Skeletal muscle tissue (tissue), 4 donors: ENCODE measurements around the gene PTPRG. TPM values are rescaled to one million over a fixed set of nuclear protein-coding genes. Genes with fewer than 3 reads are reported as not detected.

Experiments used
- H3K27ac ChIP-seq: one replicate; pipeline ENCODE4 v1.7.0; 2013; ENCODE audit warnings: mild to moderate bottlenecking, low read depth, low read length, inconsistent platforms
- H3K27me3 ChIP-seq, 3 donors: one replicate each; pipeline ENCODE4 v1.7.0; 2013; ENCODE audit warnings: low read length in 3 of 3; ENCODE audit not compliant: control insufficient read depth in 3 of 3, insufficient read depth in 3 of 3
- H3K36me3 ChIP-seq, 3 donors: one replicate each; pipeline ENCODE4 v1.7.0; 2013; ENCODE audit warnings: low read length in 3 of 3; ENCODE audit not compliant: control insufficient read depth in 3 of 3, insufficient read depth in 3 of 3
- H3K4me1 ChIP-seq, 3 donors: one replicate each; pipeline ENCODE4 v1.7.0; 2013; ENCODE audit warnings: low read length in 3 of 3, mild to moderate bottlenecking in 3 of 3; ENCODE audit not compliant: control insufficient read depth in 3 of 3, insufficient read depth in 3 of 3
- H3K4me3 ChIP-seq, 3 donors: one replicate each; pipeline ENCODE4 v1.7.0; 2013; ENCODE audit warnings: low read length in 3 of 3
- H3K9ac ChIP-seq, 3 donors: one replicate each; pipeline ENCODE4 v1.7.0; 2013; ENCODE audit warnings: low read length in 3 of 3, mild to moderate bottlenecking in 3 of 3, moderate library complexity in 2 of 3, low read depth in 1 of 3
- H3K9me3 ChIP-seq, 3 donors: one replicate each; pipeline ENCODE4 v1.7.0; 2013; ENCODE audit warnings: low read length in 3 of 3; ENCODE audit not compliant: control insufficient read depth in 3 of 3
- total RNA-seq: library from RNA; depleted of rRNA; stranded (reverse); fragments of >200 nt; gene quantifications from one replicate; pipeline ENCODE4 v1.2.3, GENCODE V29; 2014
- donor health status: Osteomylitis.

The PTPRG gene
- total RNA-seq, 1 donor from 2014 or later = 48.5 TPM

DNA sequence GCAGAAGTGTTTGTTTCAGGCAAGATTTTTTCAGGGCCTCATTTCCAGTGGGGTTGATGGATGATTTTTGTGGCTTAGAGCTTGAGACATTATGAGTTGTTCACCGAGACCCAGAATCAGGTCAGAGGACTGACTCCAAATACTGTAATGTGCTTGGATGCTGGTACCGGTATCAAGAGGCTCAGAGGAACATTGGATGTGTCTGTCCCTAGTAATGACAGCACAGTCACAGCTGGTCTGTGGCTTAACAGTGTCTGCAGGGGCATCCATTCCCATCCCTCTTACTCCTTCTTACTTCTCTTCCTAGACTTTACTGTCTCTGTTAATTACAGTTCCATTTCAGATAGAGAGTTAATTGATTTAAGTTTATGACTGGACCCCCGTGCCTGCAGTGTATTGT is 107.8 kb downstream of the PTPRG start:
- Histone ChIP-seq H3K9me3 (no peaks in the 10 kb centered on the region), H3K27me3 (no peaks in the 10 kb centered on the region), H3K4me3 (peak overlapping the region in 1 of 3 donors; percentile 18), H3K27ac (no peak overlapping the region), H3K4me1 (peaks cover 8 to 20% (median 19%) of the 10 kb centered on the region in 3 donors), H3K9ac (no peak overlapping the region), H3K36me3 (no peaks in the 10 kb centered on the region)

DNA sequence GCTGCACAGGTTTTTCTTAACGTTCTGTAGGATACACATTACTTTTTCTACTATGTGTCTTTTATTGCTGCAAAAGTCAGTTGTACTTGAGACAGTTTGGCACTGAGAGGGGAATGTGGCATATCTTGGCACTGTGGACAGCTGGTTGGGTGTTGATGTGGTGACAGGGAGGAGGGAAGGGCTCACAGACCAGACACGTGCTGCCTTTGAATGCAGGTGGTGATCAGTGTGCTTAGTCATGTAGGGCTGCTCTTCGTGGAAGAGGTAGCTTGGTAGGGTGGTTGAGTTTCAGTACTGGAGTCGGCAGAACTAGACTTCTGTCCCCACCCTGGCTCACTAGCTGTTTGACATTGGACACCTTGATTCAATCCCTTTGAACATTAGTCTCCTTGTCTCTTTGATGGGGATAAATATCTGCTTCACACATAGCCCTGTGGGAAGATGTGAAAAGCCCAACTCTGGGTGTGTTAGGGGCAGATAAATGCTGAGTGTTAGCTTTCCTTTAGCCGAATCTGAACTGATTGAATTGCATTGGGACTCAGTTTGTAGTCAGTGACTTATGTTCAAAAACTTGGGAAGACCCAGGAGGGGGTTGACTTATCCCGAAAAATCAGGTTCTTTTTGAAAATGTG is 108.4 kb downstream of the PTPRG start:
- no peak overlapping the region for H3K9ac ChIP-seq
- H3K9me3 ChIP-seq = no peaks in the 10 kb centered on the region
- no peaks in the 10 kb centered on the region for H3K27me3 ChIP-seq
- no peaks in the 10 kb centered on the region for H3K36me3 ChIP-seq
- H3K4me3 ChIP-seq = peak overlapping the region in 2 of 3 donors; percentile 18 to 36
- H3K4me1 ChIP-seq = peaks cover 8 to 20% (median 19%) of the 10 kb centered on the region in 3 donors
- H3K27ac ChIP-seq = peak overlapping the region; percentile 7

DNA sequence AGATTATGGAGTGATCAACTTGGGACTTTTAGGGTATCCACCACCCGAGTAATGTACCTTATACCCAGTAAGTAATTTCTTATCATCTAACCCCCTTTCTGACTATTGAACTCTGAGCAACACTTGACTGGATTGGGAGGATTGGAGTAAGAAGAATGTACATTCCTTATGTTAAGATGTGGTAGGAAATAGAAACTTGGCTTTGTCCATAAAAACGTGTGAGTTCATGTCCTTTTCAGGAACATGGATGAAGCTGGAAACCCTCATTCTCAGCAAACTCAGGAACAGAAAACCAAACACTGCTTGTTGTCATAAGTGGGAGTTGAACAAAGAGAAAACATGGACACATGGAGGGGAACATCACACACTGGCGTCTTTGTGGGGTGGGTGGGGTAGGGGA is 112.3 kb downstream of the PTPRG start:
- Histone ChIP-seq H3K4me1 (peaks cover 5 to 13% (median 12%) of the 10 kb centered on the region in 3 donors), H3K9me3 (no peaks in the 10 kb centered on the region), H3K4me3 (no peak overlapping the region), H3K9ac (no peak overlapping the region), H3K27ac (no peak overlapping the region), H3K27me3 (no peaks in the 10 kb centered on the region), H3K36me3 (no peaks in the 10 kb centered on the region)

DNA sequence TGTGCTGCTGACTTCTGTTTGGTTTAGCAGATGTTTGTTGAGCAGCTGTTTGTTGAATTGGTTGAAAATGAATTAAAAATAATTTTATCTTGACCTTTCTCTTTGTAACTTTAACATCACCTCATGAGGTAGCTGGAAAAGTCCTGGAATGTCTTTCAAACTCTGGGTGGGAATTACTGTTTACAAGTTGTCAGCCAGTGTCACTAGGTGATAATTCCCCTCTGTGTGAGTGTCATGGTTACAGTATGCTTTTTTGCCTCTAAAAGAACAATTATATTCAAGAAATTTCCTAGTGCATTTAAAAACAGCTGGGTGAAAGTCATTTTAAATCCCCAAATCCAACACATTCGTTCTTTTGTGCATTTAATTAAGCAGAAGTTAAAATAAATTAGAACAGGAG is 113.2 kb downstream of the PTPRG start:
- Histone ChIP-seq H3K36me3 (no peaks in the 10 kb centered on the region), H3K9me3 (no peaks in the 10 kb centered on the region), H3K27me3 (no peaks in the 10 kb centered on the region), H3K4me1 (peaks cover 3 to 7% (median 4%) of the 10 kb centered on the region in 3 donors), H3K27ac (no peak overlapping the region), H3K4me3 (no peak overlapping the region), H3K9ac (no peak overlapping the region)

DNA sequence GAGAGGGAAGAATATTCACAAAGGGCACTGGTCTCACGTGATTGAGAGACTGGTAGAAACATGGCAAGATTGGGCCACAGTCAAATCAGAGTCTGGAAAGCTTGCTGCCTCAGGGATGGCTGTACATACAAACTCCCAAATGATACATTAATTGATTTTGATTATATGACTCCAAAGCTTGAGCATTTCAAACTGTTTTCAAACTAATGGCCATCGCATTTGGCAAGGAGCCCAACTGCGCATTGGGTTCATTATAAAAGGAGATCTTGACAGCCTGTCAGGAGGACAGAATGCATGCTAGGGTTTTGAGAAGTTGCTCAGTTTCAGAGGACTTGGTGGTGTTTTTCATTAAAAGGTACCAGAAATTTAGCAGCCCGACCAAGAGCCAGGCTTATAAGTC is 117.7 kb downstream of the PTPRG start:
- Histone ChIP-seq H3K36me3 (no peaks in the 10 kb centered on the region), H3K4me1 (peaks cover 2 to 8% (median 3%) of the 10 kb centered on the region in 3 donors), H3K9me3 (no peaks in the 10 kb centered on the region), H3K27me3 (no peaks in the 10 kb centered on the region), H3K9ac (no peak overlapping the region), H3K27ac (no peak overlapping the region), H3K4me3 (no peak overlapping the region)

DNA sequence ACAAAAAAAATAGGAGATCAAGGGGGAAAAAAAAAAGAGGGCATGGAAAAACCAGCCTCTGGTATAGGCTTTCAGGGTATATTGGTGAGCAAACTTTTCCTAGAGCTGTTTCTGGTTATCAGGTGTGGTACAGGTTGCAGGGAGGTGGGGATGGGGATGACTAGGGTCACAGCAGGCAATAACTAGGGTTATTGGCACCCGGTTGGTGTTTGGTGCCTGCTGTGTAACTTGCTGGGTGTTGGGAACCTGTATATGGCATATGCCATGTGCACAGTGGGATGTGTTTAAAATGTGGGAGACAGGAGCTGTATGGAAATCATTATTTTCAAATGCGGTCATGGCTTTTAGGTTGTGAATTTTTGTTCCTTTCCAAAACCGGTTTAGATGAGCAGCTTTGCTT is 119.2 kb downstream of the PTPRG start:
- Histone ChIP-seq H3K27me3 (no peaks in the 10 kb centered on the region), H3K9ac (no peak overlapping the region), H3K27ac (no peak overlapping the region), H3K4me1 (peaks cover 16 to 19% (median 17%) of the 10 kb centered on the region in 3 donors), H3K9me3 (no peaks in the 10 kb centered on the region), H3K36me3 (no peaks in the 10 kb centered on the region), H3K4me3 (no peak overlapping the region)

DNA sequence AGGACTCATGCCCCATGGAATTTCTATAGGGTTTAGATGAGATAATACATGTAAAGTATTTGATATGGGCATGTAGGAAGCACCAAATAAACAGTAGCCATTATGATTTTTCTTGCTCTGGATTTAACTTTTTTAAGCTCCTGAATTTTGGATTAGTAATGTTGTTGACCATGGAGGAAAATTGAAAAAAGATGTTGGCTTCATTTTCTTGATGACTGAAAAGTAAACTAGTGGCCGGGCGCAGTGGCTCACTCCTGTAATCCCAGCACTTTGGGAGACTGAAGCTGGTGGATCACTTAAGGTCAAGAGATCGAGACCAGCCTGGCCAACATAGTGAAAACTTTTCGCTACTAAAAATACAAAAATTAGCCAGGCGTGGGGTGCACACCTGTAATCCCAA is 120.3 kb downstream of the PTPRG start:
- H3K27me3 ChIP-seq = no peaks in the 10 kb centered on the region
- peaks cover 21 to 27% (median 21%) of the 10 kb centered on the region in 3 donors for H3K4me1 ChIP-seq
- H3K27ac ChIP-seq = no peak overlapping the region

DNA sequence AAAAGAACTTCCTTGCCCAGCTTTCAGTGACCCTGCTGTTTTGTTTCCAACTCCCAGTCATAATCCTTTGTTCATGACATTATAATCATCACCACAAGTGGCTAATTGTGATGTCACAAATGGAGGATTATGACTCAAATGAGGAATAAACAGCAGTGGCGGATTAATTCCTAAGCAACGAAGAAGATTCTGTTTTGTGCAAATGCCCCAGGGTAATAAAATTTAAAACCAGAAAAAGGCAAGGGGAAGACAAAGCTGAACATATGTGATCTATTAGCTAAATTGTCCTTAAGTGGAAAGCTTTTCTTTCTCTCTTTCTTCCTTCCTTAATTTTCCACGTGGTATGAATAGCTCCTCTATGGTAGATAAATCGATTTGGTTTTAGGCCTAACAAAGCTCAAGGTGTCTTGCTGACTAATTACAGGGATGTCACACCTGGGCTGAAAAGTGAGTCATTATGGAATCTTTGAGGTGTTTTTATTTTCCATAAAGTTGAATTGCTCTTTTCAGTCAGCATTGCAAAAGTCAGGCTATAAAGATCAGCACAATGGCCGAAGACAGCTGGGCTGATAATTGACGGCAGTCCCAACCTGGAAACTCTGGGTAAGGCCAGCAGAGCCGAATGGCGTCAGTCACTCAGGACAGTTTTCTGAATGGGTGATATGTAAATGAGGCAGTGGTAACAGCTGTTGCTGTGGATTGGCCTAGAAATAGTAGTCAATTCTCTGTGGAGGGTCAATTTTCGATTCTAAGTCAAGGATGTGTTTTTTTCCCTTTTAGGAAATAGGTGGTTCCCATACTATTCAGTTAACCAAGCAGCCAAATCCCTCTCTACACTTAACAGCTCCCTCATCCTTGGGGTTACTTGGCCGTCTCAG is 121.5 kb downstream of the PTPRG start:
- Histone ChIP-seq H3K9me3 (no peaks in the 10 kb centered on the region), H3K27me3 (no peaks in the 10 kb centered on the region), H3K27ac (peak overlapping the region; percentile 49), H3K9ac (no peak overlapping the region), H3K4me1 (peaks cover 21 to 28% (median 21%) of the 10 kb centered on the region in 3 donors), H3K4me3 (no peak overlapping the region), H3K36me3 (no peaks in the 10 kb centered on the region)

More for the DNA sequence above, 120.3 kb downstream of the PTPRG start:
- Histone ChIP-seq H3K9me3 (no peaks in the 10 kb centered on the region), H3K36me3 (no peaks in the 10 kb centered on the region), H3K9ac (no peak overlapping the region), H3K4me3 (no peak overlapping the region)

DNA sequence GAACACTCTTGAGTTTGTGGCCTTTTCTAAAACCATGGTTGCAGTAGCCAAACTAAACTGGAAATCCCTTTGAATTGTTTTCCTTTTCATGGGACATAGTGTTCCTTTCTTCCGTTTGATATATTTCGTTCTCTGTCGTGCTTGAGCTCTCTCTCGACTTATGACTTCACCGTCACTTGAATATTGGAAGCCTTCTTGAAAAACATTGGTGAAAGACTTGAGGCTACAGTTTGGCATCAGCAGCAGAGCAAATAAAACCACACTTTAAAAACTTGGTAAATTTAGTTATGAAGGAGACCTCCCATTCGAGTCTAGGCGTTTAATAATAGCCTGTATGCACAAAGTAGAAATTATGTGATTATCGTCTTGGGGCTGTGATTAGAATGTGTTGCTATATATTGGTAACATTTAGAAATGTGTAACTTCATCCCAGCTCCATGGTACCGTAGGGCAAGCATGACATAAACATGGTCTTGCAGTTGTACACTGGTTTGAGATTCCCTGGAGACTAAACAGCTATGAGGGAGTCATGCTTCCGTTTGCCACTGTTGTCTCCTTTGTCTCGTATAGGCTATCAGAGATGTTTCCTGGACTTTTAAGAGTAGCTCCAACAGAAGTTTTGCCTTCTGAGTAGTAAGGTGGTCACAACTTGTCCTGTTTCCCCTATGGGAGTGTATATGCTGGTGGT is 122.3 kb downstream of the PTPRG start:
- Histone ChIP-seq H3K9me3 (no peaks in the 10 kb centered on the region), H3K27ac (peak overlapping the region; percentile 49), H3K4me1 (peaks cover 21 to 33% (median 24%) of the 10 kb centered on the region in 3 donors)

More for the DNA sequence above, 122.3 kb downstream of the PTPRG start:
- Histone ChIP-seq H3K9ac (no peak overlapping the region), H3K4me3 (no peak overlapping the region), H3K36me3 (no peaks in the 10 kb centered on the region), H3K27me3 (no peaks in the 10 kb centered on the region)
